ENCODE data around the gene PDCD1LG2.

The PDCD1LG2 gene

DNA sequence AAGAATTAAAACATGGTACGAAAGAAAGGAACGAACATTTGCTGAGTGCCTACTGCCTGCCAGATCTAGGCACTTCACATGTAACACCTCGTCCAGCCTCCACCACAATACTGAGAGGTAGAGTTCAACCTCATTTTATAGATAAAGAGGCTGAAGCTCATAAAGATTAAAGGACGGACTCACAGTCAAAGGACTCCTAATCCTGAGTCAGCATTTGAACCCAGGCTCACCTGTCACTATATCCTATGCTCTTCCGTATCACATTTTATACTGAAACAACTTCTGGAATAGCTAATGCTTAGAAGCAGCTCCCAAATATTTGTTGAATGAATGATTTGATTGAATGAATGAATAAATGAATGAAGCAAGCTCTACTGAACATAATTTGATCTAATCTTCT is 22.5 kb downstream of the PDCD1LG2 start:
- DNase-seq: no peak

DNA sequence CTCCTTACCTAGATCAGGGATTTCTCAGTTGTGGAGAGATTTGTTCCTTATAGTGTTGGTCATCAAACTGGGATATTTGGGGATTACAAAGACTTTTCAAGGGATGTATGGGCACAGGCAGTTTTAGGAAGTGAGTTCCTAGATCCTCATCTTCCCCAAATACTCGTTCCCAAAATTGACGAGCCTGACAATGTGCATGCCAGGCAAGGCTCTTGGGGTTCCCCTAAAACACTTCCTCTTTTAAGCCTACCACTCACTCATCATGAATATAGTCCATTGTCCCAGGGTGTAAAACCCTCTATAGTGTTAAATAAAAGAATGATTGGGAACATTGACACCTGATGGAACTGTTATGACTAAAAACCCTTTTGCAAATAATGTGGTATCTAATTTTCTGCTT is 26.4 kb downstream of the PDCD1LG2 start:
- DNase-seq: no peak

DNA sequence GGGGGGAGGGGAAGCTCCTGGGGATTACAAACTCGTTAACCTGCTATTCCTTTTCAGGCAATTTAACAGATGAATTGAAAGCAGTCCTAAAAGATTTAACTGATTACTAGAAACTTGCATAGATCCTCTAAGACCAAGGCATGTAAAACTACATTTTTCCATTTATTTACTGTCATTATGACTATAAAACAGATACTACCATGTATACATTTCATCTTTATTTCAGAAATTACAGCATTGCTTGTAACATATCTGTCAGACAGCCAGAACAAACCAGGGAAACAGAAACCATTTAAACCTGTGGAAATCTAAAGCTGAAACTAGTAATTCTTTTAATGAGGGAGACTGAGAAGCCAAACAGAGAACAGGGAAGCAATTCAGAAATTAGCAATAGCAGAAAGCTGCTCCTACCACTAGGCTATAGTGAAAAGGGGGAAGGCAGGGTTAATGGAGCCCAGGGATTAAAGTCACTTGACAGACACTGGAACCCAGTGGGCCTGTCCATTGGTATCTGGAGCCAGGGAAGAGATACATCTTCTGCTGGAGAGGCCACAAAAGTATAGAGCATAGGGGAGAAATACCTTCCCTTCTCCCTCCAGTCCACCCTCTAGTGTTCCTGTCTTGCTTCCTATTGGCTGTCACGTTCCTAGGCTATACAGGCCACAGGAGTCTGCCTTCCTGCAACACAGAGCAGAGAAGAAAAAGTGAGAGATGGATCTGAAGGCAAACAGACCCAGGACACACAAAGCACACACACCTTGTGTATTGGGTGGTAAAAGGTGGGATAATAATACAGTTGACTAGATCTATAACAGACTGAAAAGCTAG is 33.8 kb downstream of the PDCD1LG2 start:
- no peak for DNase-seq

DNA sequence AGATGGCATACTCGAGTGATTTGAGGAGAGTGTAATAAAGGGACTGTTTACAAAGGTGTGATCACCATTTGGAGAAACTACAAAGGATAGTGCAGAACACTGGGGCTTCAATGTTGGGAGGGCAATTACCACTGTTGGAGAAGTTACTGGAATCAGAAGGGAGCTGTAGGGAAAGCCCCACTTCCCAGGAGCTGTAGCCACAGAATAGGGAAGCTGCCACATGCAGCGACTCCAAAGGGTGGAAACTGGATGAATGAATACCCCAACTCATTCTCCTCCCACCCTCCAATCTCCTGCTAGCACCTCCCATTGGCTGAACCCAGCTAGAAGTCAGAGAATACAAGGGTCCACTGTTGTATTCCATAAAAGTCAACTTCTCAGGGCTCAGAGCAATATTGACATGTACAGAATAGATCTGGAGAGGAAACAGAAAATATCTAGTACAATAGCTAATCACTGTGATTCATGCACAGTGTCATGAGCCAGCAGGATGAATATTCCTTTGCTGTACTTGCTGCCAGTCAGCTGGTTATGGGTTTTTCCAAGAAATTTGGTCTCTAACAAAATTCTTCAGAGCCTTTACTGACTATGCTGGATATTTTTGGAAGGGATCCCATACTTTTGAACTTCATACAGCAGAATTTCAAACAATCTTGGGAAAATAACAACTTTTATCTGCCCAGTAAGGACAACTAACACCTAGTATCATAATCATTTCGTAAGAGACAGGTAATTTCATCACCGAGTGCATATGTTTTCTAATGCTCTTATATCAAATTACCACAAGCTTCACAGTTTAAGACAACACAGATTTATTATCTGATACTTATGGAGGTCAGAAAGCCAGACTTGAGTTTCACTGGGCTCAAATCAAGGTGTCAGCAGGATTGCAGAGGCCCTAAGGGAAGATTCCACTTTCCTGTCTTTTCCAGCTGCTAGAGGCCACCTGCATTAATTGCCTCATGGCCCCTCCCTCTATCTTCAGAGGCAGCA is 39.6 kb downstream of the PDCD1LG2 start:
- no peak for DNase-seq

DNA sequence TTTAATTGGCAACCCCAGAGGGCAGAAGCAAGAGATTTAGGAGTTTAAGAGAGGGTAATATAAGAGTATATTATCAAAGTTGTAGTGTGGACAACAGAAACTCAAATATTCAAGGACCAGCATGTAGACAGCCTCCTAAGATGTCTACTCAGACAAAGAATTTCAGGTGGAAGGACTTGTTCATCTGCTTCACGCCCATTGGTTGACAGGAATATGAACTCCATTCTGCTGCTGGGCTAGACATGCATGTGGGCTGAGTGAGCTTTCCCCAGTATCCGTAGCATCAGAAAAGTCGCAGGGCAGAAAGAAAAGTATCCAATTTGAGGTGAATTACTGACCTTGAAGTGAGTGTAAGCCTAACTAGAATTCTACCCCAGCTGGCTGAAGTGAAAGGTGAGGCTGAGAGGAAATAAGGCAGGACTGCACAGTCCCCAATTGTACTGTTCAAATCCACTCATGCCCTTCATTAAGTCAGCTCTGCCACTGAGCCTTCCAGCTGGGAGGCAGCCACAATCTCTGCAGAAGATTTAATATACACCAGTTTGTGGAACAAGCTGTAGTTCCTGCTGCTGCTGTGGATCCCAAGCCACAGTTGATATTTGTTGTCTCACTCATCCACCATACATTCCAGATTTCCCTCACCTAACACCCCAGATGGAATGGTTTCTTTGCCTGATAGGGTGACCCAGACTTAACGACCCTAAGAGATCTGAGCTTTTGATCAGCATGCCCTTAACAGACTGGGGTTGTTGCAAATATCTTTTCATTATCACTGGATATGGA is 41.2 kb downstream of the PDCD1LG2 start:
- no peak for DNase-seq

DNA sequence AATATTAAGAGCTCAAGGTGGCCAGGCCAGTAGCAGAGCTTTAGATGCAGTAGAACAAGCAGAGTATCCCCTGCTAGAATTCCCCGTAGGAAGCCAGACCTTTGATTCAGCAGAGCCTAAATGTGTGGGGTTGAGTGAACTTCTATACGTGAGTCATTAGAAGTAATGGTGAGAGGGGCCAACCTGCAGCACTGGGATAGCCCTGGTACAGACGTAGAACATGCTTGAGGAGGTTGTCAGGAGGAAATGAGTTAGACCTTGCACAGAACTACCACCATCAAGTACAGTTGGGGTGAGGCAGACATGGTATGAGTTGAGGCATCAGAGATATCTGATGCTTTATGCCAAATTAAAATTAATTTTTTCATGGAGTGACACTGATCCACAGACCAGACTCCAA is 42.0 kb downstream of the PDCD1LG2 start:
- DNase-seq: no peak

DNA sequence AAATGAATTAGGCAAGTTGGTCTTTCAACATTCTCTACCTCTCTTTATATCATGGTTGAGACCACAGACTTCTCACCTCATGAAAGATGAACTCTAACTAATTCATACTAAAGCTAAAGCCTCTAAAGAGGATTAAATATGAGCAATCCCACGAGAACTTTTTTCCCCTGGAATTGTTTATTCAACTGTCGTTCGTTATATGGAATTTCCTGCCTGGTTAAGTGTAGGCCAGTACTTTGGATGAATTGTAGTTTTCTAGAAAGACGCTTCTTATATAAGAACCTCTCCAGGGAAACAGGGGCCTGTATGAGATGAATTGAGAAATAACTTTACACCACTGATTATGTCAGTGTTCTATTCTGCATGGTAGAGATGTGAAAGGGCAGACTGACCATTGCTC is 42.9 kb downstream of the PDCD1LG2 start:
- no peak for DNase-seq

DNA sequence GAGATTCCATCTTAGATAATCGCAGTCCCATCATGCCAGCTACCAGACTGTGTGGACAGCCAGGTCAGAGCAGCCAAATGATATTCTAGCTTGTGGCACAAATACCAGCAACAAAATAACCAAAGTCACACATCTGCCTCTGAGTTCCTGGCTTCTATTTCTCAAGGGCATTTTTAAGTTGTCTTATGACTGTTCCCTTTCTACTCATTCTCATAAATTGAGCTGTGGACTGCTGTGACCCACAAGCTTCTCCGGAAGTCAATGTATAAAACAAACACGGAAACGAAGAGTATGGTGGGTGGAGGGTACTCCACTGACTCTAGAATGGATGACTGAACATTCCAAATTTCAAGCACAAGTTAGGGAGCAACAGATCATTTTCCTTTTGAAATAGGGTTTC is 43.9 kb downstream of the PDCD1LG2 start:
- no peak for DNase-seq

DNA sequence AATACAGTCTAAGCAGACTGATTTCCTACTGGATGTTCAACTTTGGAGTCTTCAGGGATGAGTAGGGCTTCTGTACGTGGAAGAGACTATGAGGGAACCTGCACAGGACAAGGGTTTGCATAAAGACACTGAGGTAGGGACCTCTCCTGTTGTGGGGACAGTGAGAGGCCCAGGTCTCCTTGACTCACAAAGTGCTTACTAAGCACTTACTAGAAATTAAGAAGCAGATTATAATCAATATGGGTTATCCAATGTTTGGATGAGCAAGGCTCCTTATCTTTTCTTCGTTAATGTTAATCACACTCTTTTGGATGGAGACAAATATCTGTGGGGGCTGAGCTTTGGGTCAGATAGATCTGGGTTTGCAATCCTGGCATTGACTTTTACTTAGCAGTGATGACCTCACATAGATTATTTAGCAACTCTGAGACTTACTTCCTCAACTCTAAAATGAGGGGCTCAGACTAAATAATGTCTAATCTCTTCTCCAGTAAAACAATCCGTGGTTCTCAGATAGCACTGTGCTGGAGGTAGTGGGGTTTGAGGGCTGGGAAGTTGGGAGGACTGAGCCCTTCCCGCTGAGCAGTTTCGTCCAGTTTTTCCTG is 45.9 kb downstream of the PDCD1LG2 start:
- no peak for DNase-seq

DNA sequence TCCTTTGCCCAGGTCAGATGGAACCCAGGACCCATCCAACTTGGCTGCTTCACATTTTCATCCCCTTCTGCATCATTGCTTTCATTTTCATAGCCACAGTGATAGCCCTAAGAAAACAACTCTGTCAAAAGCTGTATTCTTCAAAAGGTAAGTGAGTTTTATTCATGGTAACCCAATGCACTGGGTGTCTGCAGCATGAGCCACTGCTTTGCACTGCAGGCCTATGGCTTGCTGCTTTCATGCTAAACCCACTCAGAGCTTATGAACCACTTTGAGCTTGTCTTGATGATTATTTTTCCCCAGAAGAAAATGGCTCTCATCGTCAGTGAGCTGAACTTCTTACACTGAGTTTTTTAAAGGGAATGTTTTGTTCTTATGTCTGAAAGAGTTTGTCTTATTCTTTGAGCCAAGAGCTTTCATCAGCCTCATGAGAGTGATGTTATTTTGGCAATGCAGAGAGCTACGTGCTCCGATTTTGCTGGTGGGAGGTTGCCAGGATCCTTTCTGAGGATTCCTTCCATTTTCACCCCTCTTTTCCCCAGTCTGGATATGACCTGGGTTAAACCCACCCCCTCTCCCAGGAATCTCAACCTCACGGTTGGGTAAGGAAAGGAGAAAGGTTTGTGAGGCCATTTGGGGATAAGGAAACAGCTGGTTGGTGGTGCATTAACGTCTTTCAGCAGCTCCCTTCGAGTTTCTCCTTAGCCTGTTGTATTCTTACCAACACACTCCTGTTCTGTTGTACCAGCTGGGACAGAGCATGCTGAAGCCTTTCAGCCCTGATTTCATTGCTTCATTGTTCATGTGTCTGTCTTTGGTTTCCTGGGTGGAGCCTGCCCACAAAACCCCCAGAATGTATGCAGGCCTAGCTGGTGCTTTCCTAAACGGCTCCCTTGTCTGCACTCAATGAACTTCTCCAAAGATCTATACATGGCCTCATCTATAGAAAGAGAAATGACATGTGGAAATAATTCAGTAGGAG is 47.6 kb downstream of the PDCD1LG2 start:
- peak; percentile 32 for DNase-seq

DNA sequence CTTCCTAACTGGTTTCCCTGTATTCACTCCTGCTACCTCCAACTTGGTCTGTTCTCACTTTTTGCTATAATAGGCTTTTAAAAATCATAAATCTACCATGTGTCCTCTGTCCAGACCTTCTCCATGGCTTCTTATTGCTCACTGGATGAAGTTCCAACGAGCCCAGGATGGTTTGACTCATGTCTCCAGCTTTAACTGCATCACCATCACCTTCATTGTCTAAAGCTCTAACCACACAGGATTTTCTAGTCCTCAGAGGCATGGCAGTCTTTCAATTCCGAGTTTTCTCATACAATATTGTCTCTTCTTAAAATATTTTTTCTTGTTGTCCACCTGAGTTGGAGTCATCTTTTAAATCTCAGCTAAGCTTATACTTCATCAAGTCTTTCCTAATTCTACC is 49.3 kb downstream of the PDCD1LG2 start:
- no peak for DNase-seq

DNA sequence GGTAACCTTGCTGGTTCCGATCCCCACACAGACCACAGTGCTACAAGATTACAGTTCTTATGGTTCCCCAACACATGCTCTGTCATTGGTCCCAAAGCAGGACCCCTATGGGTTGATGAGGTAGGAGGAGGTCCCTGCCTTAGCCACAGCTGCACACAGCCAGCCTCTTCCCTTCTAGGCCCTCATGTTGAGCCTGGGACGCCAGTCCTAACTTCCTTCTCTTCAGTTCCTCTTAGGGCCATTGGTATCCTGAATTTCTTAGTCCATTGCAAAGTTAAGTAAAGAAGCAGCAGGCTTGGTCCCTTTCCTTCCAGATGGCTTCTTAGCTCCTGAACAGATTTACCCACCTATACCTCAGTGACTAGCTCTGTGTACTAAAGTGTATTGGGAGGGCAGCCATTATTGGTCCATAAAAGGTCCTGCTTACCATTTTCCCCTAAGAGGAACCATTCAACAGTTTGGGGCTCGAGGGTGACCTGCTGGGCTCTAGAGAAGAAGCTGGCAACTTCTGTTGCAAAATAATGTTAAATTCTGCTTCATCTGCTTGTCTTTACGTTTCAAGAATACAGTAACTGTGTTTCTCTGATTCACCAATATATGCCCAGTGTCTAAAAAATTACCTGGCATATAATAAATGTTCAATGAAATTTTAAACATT is 50.2 kb downstream of the PDCD1LG2 start:
- no peak for DNase-seq

DNA sequence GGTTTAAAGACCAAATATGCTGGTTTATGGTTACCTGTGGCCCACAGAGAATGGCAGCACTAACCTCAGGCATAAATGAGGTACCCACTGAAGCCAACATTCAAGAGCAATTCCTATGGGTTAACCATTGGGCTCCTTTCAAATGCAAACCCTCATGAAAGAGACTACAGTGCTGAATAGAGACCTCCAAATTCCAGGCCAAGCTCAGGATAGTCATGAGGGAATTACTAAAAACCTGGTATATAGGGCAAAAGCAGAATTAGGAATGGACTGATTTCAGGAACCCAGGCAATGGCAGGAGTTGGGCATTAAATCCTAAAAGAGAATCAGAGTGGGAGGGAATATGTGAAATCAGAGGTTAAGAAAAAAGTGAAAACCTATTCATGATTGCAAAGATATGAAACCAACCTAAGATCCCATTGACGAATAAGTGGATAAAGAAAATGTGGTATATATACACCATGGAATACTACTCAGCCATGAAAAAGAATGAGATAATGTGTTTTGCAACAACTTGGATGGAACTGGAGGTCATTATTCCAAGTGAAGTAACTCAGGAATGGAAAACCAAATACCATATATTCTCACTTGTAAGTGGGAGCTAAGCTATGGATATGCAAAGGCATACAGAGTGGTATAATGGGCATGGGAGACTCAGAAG is 51.6 kb downstream of the PDCD1LG2 start:
- no peak for DNase-seq

DNA sequence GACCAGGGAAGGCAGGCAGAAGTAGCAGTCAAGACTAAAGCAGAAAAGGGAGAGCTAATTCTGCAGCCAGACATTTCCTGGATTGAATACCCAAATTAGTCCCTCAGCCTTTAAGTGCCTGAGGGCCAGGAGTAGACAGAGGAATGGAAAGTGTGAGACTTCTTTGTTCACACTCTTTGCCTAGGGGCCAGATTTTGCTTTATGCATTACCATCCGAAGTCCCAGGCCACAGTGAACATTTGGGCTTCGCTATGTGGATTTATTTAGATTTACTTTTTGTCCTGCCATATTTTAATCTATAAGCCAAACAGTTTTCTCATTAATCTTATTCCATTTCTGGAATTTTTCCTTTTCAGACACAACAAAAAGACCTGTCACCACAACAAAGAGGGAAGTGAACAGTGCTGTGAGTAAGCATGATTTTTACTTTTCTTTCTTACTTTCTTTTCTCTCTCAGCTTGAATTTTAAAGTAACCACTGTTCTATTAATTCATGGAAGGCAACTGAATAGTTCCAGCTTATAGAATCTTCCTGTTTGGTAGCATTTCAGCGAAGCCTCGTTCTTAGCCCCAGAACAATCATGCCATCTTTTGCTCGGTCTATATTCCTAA is 52.6 kb downstream of the PDCD1LG2 start:
- no peak for DNase-seq

DNA sequence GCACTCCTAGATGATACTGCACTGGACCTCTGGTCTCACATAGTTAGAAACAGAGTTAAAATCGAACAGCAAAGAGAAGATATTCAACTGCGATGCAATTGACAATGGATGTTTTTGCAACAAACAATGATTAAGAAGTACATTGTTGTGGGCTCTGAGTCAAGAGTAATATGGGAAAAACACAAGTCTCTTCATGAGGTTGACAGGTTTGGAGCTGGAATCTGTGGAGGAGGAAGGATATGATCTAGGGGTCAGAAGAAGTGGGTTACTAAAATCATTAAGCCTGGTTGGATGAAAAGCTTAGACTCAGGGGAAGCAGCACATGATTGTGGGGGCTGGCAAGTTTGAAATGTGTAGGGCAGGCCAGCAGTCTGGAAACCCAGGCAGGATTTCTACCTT is 53.1 kb downstream of the PDCD1LG2 start:
- DNase-seq: no peak

DNA sequence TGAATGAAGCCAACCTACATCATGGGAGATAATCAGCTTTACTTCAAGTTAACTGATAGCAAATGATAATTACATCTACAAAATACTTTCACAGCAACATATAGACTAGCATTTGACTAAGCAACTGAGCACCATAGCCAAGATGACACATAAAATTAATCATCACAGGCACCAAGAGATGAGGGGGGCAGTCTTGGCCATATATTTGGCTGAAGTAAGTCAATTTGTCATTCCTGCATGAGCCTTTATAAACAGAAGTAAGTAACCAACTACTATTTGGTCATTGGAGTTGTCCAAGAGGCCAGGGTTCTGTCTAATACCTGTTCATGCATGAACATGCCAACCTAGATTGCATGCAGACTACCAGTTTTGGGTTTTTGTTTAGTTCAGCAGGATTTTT is 53.6 kb downstream of the PDCD1LG2 start:
- DNase-seq: no peak

DNA sequence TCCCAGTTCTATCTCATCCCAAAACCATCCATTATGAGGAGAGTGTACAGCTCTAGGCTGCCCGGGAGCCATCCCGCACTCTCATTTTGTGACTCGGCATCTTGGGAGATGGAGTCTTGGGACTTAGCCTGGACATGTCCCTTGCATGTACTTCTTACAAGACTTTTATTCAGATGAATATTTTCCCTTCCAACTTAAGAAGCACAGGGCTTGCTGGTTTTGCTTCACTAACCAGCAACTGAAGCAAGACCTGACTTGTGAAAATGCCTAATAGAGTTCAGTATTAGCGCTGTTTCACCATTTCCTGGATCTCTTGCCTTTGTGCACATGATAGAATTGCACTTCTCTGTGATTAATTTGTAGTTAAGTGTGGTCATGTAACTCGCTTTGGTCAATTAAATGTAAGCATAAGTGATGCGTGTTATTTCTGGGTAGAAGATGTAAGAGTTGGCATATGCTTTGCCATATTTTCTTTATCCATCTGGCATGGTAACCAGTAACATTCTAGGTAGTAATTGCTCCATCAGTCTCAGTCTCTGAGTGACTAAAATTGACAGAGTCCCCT is 55.8 kb downstream of the PDCD1LG2 start:
- no peak for DNase-seq

DNA sequence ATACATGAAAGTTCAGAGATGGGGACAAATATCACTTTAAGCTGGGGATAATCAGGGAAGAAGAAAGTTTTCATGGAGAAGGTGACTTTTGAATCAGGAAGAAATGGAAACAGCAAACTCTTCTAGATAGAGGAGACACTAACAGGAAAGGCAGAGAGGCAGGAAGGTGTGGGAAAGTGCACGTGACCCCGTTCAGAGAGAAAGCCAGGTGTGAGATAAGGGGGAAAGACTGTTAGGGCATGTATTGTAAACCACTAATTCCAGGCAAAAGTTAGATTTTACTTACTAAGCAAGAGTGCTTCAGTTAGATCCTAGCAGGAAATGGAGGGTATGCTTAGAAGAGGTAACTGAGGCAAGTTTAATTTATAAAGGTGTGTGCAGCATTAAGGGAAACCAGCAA is 58.5 kb downstream of the PDCD1LG2 start:
- no peak for DNase-seq

DNA sequence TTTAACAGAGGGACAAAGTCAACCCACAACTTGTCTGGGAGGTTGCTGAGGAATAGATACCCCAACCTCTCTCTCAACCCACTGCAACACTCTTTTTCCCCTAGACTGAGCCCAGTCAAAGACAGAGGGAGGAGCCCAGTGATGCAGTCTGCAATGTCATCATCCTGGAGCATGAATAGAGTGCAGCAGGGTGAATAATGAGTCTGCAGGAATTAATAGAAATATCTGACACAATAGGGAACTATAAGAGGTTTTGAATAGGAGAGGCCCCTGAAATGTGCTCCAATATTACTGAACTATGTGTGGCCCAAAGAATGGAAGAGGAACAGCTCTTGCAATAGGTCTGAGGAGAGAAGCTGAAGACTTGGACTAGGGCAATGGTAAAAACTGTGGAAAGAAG is 59.1 kb downstream of the PDCD1LG2 start:
- no peak for DNase-seq

DNA sequence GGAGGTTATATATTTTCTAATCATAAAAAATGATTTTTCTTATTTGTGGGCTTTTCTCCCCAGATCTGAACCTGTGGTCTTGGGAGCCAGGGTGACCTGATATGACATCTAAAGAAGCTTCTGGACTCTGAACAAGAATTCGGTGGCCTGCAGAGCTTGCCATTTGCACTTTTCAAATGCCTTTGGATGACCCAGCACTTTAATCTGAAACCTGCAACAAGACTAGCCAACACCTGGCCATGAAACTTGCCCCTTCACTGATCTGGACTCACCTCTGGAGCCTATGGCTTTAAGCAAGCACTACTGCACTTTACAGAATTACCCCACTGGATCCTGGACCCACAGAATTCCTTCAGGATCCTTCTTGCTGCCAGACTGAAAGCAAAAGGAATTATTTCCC is 59.6 kb downstream of the PDCD1LG2 start:
- no peak for DNase-seq
